ENCODE results near the gene SEMA4C.

GRCh38 chr2:96863575-96864342 is 6.1 kb downstream of the SEMA4C start:
- TF ChIP-seq CTCF (IDR thresholded peaks at IDR 0.05; ENCODE audit: low read depth, low read length) (no peak), EZH2phosphoT487 (IDR thresholded peaks at IDR 0.05; ENCODE audit: low read depth) (no peak)

Data from OCI-LY3 (cell line).